DMS114 treated with DMSO at 0.1 percent for 48 hours (cell line): ENCODE results near the gene SOWAHA.

Experiments used
- DNase-seq: peaks from one replicate; lab custom pipeline; 2025; ENCODE audit not compliant: unreplicated experiment; lab: John Stamatoyannopoulos, UW

The SOWAHA gene

DNA sequence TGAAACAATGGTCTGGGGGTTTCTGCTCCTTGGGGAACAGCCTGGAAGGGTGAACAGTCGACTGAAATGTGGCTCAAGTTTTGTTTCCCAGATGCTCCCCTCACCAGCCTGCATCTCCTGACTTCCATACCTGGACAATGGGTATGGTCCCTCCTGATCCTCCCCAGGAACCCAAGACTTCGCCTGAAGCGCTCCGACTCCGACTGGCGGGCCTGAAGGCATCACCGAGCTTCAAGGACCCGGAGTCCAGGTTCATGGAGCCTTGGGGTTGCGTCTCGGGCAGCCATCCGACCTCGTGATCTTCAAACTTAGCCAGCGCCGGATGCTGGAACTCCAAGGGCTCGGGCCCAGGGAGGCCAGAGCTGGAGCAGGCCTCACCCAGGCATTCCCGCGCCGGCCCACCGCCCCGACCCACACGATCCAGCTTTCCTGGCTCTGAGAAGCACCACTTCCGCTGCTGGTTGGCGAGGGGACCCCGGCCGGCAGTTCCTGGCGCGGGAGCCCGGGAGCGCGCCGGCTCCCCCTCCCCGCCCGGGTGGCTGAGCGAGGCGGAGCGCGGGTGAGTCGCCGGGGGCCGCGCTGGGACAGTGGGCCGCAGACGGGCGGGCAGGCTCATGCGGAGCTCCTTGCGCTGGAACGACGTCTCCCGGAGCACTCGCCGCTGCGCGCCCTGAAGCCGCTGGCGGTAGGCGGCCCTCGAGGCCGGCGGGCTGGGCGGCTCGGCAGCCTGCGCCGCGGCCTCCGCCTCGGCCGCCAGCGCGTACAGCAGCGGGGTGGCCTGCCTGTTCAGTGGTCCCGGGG, 12.1 kb downstream of the SOWAHA start:
- no peak for DNase-seq

DNA sequence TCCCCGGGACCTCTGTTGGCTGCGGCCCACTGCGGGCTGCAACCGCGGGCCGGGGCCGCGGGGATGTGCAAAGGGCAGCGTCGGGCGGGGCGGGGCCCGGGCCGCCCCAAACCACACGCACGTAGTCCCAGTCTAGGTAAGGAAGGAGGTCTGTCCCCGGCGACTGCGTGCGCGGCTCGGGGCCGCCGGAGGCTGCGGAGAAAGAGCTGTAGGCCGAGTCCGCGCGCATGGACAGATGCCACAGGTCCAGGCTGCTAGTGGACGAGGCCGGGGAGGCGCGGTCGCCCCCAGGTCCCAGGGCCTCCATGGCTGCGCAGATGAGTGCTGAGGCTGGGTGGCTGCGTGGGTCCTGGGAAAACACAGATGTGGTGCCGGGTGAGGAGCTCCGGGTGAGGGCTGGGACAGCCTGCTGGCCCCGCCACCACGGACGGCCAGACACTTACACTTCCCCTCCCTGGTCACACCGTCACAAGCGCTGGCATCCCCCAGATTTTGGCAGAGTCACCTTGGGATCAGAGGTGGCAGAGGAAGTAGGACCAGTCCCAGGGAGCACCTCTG, 12.8 kb downstream of the SOWAHA start:
- no peak for DNase-seq

DNA sequence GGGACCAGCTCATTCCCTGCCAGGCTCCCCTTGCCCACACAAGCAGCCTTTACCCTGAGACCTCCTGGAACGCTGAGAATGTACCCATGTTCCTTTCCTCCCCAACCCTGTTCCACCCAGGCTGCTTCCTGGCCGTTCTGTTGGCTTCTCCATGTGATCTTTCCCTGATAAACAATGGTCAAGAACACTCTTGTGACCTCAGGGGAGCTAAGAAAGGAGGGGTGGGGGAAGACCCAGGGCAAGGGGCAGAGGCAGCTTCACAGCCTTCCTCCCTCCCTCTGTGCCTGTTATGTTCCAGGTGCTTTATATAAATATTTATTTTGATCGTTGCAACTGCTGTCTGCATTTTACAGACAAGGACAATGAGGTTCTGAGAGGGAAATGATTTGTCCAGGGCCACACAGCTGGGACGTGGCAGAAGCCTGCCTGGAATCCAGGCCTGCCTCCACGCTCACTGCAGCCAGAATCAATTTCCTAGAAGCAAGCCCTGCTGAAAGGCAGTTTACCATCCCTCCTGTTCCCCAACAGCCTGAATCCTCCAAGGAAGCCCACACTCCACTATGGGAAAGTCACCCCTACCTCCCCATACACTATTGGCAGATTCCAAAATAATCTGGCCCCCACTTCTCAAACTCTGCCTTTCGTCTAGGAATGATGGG, 13.5 kb downstream of the SOWAHA start:
- no peak for DNase-seq

DNA sequence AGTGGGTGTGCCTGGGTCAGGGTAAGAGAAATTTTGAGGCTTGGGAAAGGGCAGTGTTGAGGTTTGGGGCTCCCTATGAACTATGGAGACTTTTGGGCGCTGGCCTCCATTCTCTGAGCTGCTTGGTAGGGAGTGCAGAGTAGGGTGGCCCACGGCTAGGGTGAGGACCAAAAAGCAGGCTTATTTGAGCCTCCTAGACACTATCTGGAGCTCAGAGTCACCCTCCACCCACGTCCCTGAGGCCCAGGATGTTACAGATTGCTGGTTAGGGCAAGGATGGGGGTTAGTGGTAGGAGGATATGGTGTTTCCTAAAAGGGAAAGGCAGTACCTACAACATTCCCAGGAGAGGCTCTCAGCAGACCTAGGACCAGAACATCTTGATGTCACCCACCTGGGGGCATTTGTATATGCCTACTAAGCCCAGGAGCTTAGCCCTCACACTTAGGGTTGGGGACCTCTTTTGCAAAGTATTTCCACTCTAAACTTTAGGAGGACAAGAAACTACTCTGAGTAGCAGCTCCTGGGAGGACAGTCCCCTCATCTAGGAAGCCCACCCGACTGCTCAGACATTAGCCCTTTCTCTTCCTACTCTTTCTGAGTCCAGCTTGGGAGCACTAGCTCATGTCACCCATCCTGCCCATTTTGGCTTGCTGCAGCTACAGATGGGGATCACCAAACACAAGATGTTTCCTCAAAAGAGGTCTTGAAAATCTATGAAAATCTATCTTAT, 15.0 kb downstream of the SOWAHA start:
- DNase-seq = no peak

DNA sequence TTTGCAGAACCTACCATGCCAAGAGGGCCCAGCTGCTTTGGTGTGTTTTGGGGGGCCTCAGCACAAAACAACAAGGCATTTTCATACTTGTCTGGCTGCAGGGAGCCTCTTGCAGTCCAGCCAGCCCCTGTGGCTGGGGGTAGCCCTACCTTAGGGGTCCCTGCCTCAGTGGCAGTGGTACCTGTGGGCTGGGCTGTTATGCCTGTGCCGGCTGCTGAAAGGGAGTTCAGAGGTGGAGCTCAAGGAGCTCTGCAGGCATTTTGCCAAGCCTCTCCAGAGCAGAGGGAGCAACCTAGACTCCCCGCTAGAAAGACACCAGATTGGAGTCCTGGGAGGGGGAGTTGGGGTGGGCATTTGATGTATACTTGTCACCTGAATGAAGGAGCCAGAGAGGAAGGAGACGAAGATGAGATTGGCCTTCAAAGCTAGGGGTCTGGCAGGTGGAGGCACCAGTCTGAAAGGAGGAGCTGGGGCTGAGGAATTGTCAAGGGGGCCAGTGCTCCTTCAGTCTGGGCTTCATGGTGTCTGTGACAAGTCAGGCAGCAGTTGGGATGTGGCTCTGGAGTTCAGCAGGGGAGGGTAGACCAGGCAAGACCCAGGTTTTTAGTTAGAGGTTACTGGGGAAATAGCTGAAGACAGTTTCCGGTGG, 15.9 kb downstream of the SOWAHA start:
- DNase-seq = no peak

DNA sequence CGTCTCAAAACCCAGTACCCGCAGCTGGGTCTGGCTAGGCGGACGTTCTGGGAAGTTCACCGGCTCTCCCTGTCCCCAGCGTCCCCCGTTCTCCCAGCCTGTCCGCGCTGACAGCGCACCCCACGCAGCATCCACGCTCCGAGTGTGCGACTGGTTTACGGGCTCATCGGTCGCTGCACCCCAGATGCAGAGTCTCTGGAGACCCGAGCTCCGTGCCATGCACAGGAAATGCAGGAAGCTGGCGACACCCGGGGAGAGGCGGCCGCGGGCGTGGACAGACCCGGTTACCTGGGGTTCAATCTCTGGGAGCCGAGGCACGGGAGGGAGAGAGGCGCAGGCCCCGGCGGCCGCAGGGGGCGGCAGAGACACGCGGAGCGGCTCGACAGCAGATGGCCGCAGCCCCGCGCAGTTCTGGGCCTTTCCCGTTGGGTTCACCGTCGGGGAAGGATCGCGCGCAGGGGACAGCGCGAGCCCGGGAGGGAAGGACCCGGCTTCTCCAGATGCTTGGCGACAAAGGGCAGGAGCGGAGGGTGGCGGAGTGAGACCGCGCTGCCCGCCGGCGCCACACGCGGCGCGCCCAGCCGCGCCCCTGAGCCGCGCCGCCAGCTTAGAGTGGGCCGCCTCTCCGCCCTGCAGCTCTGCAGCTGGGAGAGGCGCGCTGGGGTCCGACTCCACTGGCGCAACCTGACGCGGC, 16.8 kb downstream of the SOWAHA start:
- peak; percentile 43 for DNase-seq

DNA sequence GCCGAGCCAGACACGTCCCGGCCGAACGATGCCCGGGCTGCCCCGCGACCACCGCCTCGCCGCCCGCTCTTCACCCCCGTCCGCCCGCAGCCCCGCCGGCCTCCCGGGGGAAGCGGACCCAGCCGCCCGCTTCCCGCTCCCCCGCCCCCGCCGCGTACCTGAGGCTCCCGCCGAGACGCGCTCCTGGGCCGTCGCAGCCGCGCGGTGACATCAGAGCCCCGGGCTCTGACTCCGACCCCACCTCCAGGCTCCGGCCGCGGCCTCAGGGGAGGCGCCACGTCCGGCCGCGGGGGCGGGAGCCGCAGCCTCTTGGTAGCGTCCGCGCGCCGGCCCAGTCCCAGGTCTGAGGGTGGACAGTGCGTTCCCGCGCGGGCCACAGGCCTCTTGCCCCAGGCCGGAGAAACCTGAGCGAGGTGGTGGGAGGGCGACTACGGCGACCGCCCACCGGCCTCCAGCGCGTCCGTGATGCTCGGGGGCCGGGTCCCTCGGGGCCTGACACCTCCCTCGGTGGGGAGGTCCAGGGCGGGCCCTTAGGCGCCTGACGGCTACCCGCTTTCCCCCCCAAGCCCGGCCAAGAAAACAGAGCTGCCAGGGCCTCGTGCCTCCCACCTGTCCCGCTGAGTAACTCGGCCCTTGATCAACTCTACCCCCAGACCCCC, 17.5 kb downstream of the SOWAHA start, which contains the start of gene SHROOM1:
Gene SHROOM1, minus strand, starts transcription at position 212 of the 659 bp plus-strand sequence. CDS start 4,507 bp downstream, outside the sequence.
- no peak for DNase-seq

DNA sequence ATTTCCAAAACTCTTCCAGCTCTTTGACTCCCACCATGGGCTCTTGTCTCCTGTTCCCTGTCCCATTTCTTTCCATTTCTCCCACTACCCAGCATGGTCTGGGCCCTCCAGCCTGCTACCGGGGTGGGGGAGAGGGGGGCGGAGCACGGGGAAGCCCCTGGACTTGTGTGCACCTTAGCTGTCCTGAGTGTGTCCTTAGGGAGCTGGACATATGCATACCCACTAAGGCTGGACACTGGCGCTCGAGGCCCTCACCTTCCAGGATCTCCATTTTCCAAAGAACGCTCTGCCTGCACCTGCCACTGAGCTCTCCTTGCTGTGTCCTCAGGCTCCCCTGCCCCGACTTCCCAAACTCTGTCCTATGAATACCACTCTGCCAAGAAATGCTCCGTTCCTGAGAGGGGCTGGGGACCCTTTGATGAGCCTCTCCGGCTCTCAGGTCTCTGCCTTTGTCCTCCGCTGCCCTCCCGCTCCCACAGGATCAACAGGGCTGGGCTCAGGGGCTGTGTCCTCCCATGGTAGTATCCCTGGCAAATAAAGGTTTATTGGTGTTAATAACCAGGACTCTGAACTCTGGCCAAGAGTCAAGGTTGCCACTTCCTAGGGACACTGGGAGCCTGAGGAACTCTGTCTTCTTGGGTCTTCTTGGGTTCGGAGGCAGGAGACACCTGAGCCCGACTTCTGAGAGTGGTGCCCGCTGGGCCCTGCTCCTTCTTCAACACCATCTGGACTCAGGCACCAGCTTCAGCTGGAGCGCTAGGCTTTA, 18.2 kb downstream of the SOWAHA start:
- DNase-seq = no peak

DNA sequence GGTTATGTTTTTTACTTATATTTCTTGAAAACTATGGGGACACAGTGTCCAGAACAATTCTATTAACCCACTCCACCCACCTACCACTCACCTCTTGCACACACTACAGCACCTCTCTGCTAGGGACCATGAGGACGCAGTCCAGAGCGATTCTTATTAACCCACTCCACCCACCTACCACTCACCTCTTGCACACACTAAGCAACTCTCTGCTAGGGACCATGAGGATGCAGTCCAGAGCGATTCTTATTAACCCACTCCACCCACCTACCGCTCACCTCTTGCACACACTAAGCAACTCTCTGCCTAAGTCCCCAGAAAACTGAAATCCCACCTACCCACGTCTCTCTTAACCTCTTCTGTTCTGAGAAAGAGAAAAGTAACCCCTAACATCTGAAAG, 19.5 kb downstream of the SOWAHA start:
- no peak for DNase-seq

DNA sequence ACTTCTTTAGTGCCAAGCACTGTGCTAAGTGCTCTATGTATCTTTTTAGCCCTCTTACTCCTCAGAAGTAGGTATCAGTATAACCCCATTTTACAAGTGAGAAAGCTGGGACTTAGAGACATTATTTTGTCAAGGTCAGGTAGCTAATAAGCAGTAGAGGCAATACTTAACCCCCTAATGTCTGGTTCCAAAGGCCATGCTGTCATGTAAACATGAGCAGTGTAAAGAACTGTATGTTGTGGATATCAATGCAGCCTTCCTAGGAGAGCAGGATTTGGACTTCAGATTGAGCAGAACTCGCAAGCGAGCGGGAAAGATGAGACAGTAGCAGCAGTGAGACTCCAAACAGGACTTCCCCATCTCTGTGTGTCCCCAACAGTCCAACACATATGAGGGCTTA, 21.0 kb downstream of the SOWAHA start:
- DNase-seq = no peak

DNA sequence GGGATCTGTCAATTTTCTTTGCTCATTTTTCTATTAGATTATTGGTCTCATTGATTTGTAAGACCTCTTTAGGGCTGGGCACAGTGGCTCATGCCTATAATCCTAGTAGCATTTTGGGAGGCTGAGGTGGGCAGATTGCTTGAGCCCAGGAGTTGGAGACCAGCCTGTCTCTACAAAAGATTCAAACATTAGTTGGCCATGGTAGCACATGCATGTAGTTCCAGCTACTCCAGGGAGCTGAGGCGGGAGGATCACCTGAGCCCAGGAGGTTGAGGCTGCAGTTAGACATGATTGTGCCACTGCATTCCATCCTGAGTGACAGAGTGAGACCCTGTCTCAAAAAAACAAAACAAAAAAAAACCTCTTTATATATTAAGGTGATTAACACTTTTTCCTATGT, 23.8 kb downstream of the SOWAHA start:
- DNase-seq = no peak

DNA sequence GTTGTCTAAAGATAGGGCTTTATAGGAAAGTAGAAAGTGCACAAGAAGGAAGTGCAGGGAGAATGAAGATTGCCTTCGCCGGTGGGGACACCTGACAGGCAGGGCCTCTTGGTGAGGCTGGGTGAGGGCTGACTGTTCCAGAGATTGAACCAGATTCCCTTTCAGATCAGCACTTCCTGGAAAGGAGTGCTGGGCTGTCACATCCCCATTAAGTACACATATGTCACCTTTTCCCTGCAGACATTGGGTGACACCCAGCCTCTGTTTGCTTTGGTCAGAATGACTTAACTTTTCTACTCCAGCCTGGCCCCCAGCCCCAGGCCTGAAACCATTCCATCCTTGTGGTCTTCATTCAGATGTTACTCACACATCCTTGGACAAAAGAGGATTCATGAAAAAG, 24.8 kb downstream of the SOWAHA start:
- DNase-seq = no peak

DNA sequence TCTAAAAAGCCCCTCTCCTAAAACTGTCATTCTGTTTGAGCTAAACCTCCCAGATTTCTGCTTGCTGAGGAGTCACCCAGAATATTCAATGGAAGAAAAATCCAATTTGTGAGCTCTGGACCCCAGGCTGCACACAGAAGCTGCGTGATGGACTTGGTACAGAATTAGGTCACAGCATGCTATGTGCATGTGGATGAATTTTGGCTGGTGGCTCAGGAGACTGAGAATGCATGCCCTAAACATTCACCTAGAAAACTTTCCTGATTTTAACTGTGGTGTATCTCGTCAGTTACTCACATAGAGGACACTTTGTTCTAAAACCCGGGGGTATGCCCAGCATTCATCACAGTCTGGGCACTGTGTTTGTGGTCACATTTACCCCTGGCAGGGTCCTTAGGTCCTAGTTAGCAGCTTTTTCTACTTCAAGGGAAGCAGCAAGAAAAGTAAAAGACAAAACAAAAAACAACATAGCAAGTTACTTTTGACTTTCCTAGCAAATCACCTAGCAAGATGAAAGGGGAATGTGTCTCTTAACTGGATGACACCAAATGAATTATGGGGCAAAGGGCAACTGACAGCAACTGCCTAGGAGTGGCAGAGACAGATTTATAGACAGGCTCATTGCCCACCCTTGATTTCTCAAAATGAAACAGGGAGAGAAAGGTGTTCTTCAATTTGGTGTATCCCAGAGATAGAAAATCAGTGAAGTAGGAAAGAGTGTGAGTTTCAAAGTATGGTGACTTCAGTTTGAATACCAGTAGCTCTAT, 25.6 kb downstream of the SOWAHA start:
- no peak for DNase-seq

DNA sequence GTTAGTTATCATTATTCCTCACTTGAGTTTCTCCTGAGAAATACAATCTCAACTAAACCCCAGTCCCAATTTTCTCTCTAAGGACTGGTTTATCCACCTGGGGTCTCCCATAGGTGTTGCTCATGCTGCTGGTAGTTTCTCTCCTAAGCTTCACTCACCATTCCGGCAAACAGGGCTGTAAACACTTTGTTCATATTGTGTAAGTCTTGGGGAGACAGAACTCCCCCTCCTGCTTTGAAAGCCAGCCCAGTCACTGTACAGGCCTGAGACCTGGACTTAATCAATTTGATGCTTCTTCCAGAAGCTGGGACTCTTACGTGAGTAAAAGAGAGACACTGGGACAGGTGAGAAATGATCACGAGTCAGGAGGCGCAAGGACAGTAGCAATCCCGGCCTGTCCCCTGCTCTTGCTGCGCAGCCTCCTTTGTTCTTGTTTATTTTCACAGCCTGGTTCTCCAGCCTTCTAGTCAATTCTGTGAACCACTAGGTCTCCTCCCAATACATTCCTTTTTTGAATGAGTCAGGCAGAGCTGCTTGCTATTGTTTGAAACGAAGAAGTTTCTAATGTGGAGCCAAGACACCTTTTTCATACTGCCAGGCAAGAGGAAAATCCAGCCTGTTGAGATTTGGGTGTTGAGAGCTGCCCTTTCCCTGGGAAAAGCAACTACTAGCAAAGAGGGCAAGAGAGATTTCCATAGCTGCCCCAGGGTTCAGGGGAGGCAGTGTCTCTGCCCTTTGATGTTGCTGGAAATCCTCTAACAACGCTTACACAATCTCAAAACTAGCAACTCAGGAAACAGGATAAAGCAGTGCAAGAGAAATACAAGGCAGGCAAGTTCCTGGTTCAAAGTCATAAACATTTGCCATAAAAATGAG, 26.6 kb downstream of the SOWAHA start:
- DNase-seq = no peak

DNA sequence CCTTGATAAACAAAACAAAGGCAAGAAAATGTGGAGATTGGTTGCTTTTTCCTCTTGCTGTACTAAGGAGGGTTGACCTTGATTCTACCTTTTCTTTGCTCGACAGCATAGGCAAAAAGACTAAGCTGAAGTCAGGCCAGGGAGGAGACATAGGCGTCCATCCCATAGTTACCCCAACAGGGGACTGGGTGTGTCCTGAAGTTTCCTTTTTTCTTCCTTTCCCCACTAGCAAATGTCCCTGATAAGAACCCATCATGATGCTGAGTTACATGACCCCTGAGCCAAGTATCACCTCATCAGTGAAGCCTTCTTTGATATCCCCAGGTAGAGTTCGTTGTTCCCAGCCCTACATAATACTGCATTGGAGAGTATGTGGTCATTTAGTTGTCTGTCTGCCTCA, 27.2 kb downstream of the SOWAHA start:
- DNase-seq = no peak

DNA sequence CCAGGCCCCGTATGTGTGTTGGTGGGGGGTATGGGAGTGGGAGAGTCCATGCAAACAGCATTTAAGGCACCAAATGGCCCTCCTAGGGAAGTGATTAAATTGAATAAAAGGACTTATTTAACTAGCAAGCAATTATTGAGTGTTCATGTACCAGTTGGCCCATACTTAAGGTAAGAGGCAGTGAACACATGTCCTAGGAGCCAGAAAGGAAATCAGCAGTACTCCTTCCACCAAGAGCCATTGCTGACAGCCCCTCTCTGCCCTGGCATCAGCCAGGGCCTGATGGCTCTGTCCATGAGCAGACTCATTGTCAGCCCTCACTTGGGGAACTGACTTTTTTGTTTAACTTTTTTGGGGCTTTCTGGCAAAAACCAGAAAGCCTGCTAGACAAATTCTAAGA, 27.8 kb downstream of the SOWAHA start:
- DNase-seq = no peak

DNA sequence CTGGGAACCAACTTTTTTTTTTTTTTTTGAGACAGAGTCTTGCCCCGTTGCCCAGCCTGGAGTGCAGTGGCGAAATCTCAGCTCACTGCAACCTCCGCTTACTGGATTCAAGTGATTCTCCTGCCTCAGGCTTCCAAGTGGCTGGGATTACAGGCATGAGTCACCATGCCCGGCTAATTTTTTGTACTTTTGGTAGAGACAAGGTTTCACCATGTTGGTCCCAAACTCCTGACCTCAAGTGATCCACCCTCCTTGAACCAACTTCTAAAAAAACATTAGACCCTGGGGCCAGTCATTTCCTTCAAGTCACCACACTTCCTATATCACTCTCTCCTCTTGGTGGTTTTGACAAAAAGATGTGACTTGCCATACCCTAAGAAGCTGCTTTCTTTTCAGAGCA, 28.2 kb downstream of the SOWAHA start:
- no peak for DNase-seq

DNA sequence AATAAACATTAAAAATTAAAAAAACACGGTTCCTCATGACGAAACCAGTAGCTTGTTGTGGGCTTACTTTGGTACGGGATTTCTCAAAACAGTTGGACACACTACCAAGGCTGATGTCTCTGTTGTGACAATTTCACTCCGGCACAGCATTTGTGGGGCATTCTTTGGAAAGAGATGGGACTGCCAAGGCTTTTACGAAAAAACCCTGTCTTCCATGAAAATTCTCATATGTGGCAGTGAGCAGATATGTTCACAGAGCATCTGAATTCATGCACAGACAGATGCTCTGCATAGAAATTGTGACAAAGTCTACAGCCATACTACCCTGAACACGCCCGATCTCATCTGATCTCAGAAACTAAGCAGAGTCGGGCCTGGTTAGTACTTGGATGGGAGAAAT, 35.2 kb downstream of the SOWAHA start:
- DNase-seq = no peak
